Fibroblast of pulmonary artery (primary cell): ENCODE measurements around the gene EIF4G1.

Experiments used
- DNase-seq: peaks from one replicate; pipeline ENCODE4 v3.0.0-alpha.2; 2010; ENCODE audit warnings: low read depth
- H3K4me3 ChIP-seq: replicated peaks from 2 replicates; pipeline ENCODE4 v1.5.1; 2011; ENCODE audit warnings: low read depth, mild to moderate bottlenecking, control low read depth, low read length, moderate library complexity
- TF ChIP-seq, protein P1 (sequence below): IDR thresholded peaks from 2 replicates; pipeline ENCODE4 v1.5.1; 2011; ENCODE audit warnings: mild to moderate bottlenecking, control low read depth, low read length, inconsistent platforms; ENCODE audit errors: missing control alignments

Gene EIF4G1

DNA sequence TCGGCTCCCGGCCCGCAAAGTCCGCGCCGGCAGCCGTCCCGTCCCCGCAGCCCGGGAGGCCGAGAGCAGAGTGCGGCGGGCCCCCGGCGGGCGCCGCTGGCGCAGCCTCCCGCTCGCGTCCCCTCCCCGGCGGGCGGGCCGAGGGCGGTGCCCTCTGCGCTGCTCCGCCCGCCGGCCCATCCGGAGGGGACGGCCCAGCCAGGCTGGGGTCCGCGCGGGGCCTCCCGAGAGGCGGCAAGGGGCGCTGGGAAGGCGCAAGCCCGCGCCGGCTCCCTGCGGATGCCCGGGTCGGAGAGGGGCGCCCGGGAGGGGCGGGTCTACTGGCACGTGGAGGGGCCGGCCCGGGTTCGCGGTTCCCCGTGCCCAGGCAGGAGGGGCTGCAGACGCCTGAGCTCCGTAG lies 47.1 kb downstream of the EIF4G1 start, which contains the start of the genes CLCN2 and POLR2H:
TSS of gene CLCN2 (minus strand) at position 74 of the 400 bp plus-strand sequence. CDS start 126 bp downstream, outside the sequence.
TSS of gene POLR2H (plus strand) at position 179 of the 400 bp plus-strand sequence. CDS start 1,783 bp downstream, outside the sequence.
- H3K4me3 ChIP-seq = peak within 1 kb of the TSS; percentile 77
- TF ChIP-seq, protein P1, sequence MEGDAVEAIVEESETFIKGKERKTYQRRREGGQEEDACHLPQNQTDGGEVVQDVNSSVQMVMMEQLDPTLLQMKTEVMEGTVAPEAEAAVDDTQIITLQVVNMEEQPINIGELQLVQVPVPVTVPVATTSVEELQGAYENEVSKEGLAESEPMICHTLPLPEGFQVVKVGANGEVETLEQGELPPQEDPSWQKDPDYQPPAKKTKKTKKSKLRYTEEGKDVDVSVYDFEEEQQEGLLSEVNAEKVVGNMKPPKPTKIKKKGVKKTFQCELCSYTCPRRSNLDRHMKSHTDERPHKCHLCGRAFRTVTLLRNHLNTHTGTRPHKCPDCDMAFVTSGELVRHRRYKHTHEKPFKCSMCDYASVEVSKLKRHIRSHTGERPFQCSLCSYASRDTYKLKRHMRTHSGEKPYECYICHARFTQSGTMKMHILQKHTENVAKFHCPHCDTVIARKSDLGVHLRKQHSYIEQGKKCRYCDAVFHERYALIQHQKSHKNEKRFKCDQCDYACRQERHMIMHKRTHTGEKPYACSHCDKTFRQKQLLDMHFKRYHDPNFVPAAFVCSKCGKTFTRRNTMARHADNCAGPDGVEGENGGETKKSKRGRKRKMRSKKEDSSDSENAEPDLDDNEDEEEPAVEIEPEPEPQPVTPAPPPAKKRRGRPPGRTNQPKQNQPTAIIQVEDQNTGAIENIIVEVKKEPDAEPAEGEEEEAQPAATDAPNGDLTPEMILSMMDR = no peak
- DNase-seq = peak; percentile 49

DNA sequence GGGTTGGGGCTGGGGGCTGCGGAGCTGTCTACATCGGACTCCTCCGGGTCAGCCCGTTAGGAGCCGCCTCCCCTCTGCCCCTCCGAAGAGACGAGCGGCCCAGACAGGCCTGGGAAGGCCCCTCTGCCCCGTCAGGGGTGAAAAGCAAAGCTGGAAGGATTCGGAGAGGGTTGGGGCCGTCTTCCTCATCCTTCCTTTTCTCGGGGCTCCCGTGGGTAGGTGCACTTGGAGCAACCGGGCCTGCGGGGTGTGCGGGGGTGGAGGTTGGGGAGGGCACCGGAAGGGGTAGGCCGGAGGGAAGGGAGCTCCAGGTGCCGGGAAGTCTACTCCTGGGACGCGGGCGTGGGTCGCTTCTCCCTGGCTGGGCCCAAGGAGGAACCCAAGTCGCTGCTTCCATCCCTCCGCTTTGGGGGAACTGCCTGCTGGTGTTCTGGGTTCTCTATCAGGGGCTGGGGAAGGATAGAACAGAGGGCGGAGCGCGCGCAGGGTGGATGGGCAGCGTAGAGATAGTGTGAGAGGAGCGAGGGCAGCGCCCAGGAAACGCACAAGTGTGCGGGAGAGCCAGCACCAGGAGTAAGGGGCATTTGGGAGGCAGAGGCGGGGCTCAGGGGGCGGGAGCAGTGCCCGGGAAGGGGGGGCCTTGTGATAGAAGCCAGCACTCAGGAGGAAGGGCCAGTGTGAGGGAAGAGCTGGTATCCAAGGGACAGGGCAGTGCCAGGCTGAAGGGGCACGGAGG lies 47.7 kb downstream of the EIF4G1 start:
- TF ChIP-seq, protein P1 = no peak
- DNase-seq = no peak
- H3K4me3 ChIP-seq = peak overlapping the region; percentile 77

DNA sequence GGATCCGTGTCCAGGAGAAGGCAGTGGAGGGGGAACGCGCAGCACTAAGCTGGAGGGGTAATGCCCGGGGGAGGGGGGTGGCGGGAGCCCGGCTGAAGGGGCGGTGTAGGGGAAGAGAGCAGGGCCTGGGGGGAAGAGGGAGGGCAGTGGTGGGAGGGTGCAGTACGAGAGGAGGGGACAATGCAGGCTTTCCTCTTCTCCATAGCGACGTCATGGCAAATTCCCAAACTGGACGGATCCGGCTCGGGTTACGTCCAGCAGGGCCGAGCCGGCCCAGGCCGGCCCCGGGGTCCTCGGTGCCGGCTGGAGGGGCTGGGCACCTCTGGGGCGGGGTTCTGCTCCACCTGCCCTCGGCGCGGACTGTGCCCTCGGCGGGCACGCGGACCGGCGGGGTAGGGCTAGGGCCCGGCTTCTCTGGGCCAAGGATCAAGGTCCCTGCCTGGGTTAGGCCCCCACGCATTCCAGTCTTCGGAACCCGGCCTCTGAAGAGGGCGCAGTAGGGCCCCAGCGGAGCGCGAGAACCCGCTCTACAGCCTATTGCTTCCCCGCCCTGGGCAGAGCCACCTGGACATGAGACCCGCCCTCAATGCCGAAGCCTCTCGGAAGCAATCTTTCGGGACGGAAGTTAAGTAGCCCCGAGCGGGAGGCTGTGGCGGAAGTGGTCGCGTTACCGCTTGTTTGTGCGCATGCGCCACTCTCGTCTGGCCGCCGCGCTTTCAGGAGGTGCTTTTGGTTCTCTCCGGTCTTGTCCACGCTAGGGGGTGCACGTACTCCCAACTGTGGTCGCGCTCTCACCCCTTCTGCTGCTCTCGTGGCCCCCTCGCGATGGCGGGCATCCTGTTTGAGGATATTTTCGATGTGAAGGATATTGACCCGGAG lies 48.5 kb downstream of the EIF4G1 start:
- peak overlapping the region; percentile 77 for H3K4me3 ChIP-seq
- peak; percentile 98 for DNase-seq
- TF ChIP-seq, protein P1 = peak; percentile 63

DNA sequence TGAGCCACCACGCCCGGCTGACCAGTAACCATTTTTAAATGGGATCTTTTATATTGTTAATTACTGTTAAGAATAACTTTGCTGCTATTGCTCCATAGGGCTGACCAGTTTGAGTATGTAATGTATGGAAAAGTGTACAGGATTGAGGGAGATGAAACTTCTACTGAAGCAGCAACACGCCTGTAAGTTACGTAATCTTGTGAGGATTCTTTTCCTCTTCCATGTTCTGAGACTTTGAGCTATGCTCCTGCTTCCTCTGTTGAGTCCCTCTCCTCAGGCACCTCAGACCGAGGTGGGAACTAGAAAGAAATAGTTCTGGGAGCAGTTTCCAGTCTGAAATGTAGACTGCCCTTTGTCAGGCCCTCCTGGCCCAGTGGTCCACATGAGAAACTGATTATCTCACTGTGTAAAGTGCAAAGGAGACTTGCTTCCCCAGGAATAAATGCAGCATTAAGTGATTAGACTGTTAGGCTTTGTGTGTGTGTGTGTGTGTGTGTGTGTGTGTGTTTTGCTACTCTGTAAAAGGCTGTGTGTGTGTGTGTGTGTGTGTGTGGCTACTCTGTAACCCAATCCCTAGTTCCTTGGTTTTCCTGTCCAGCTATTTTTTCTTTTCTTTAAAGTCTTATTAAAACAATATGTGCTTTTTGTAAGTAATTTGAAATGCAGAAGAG lies 52.3 kb downstream of the EIF4G1 start:
- DNase-seq = peak; percentile 23
- TF ChIP-seq, protein P1 = no peak
- H3K4me3 ChIP-seq = no peak overlapping the region

DNA sequence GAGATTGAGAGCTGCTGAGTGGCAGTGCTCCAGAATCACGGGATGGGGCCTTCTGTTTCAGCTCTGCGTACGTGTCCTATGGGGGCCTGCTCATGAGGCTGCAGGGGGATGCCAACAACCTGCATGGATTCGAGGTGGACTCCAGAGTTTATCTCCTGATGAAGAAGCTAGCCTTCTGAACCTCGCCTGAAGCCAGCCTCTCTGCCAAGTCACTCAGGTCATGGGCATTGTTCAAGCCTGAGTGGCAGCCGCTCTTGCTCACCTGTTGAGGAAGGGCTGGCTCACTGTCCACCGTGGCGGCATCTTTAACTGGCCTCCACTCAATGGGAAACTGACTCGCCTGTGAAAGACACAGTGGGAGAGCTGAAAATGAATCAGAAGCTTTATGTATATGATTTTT lies 53.7 kb downstream of the EIF4G1 start:
- H3K4me3 ChIP-seq = no peak overlapping the region
- no peak for DNase-seq
- TF ChIP-seq, protein P1 = no peak

DNA sequence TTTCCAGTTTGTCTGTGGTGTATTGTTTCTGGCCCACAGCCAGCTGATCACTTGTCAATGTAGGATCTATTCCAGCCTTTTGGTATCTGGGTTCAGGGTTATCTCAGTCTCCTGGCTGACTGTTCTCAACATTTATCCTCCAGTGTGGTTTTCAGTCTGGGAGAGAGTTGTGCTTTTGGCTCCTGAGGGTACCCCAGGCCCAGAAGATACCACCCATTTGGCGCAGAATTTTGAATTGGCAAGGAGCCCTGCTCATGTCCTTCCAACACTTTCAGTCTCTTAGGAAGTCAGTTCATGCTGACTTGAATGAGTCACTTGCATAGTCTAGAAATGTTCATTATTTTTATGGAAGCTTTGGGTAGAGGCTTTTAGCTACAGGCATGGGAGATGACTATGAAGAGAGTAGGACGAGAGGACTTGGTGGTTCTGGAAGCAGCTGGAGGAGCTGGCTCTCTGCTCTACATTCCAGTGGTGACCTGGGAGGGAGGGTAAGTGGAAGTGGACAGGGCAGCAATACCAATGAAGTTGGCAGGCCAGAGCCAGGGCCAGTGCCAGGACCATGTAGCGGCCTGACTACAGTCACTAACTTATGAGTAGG lies 54.3 kb downstream of the EIF4G1 start:
- DNase-seq = peak; percentile 73
- H3K4me3 ChIP-seq = no peak overlapping the region

More for the DNA sequence above, 54.3 kb downstream of the EIF4G1 start:
- TF ChIP-seq, protein P1 = no peak
